Measurements from ENCODE around the gene GALK2.
A peak's percentile ranks its signal among the peaks of the same experiment; 100 is the strongest.
"Not testable (repeated sequence)": the region's sequence is repeated elsewhere in the genome, so short reads cannot be mapped to it uniquely, and the experiment has no call there.

GALK2 gene

GRCh38 chr15:49248291-49248690 is 78.2 kb downstream of the GALK2 start:
- Mint-ChIP-seq H3K27me3 (no peaks in the 10 kb centered on the region), H3K4me3 (no peak overlapping the region), H3K27ac (no peak overlapping the region), H3K4me1 (peaks cover 4% of the 10 kb centered on the region), H3K9me3 (peaks cover 5% of the 10 kb centered on the region), H3K36me3 (peaks cover 43% of the 10 kb centered on the region)
- DNase-seq, result no peak
- CTCF ChIA-PET, result interaction anchor here (1.0 kb wide), 1 partner anchor 13 kb away, joined by 3 read pairs; no protein-coding TSS in a partner anchor

- DNase-seq, result no peak
- H3K9me3 Mint-ChIP-seq, result peaks cover 2% of the 10 kb centered on the region
- peaks cover 13% of the 10 kb centered on the region for H3K36me3 Mint-ChIP-seq
- CTCF ChIA-PET, result no interaction called here
- no peak overlapping the region for H3K27ac Mint-ChIP-seq
- no peak overlapping the region for H3K4me3 Mint-ChIP-seq
- H3K4me1 Mint-ChIP-seq, result no peaks in the 10 kb centered on the region
- H3K27me3 Mint-ChIP-seq, result no peaks in the 10 kb centered on the region
Observed at GRCh38 chr15:49255966-49256759, 86.1 kb downstream of the GALK2 start.

GRCh38 chr15:49265117-49265516 is 95.1 kb downstream of the GALK2 start:
- H3K27me3 Mint-ChIP-seq, DNase-seq, H3K4me3 Mint-ChIP-seq, H3K4me1 Mint-ChIP-seq, H3K27ac Mint-ChIP-seq, H3K9me3 Mint-ChIP-seq, CTCF ChIA-PET: not testable (repeated sequence)
- peaks cover 15% of the 10 kb centered on the region for H3K36me3 Mint-ChIP-seq

GRCh38 chr15:49265911-49266310 is 95.9 kb downstream of the GALK2 start:
- CTCF ChIA-PET, result no interaction called here
- Mint-ChIP-seq H3K9me3 (peaks cover 3% of the 10 kb centered on the region), H3K4me1 (no peaks in the 10 kb centered on the region), H3K4me3 (no peak overlapping the region), H3K36me3 (peaks cover 15% of the 10 kb centered on the region), H3K27ac (no peak overlapping the region), H3K27me3 (no peaks in the 10 kb centered on the region)
- no peak for DNase-seq

GRCh38 chr15:49270541-49271421 is 100.7 kb downstream of the GALK2 start:
- no peak overlapping the region for H3K4me3 Mint-ChIP-seq
- no peak for DNase-seq
- H3K27me3 Mint-ChIP-seq, result no peaks in the 10 kb centered on the region
- H3K9me3 Mint-ChIP-seq, result no peaks in the 10 kb centered on the region
- H3K36me3 Mint-ChIP-seq, result peaks cover 12% of the 10 kb centered on the region
- H3K27ac Mint-ChIP-seq, result no peak overlapping the region
- H3K4me1 Mint-ChIP-seq, result no peaks in the 10 kb centered on the region
- CTCF ChIA-PET, result no interaction called here

- Mint-ChIP-seq H3K27ac (no peak overlapping the region), H3K36me3 (peaks cover 10% of the 10 kb centered on the region), H3K4me1 (no peaks in the 10 kb centered on the region), H3K9me3 (no peaks in the 10 kb centered on the region), H3K27me3 (no peaks in the 10 kb centered on the region), H3K4me3 (no peak overlapping the region)
- CTCF ChIA-PET, result interaction anchor here (1.4 kb wide), 1 partner anchor 39 kb away, joined by 3 read pairs; no protein-coding TSS in a partner anchor
- no peak for DNase-seq
Observed at GRCh38 chr15:49273734-49274318, 103.8 kb downstream of the GALK2 start.

GRCh38 chr15:49278751-49279150 is 108.7 kb downstream of the GALK2 start:
- Mint-ChIP-seq H3K27me3 (no peaks in the 10 kb centered on the region), H3K4me3 (no peak overlapping the region), H3K4me1 (no peaks in the 10 kb centered on the region), H3K9me3 (no peaks in the 10 kb centered on the region), H3K27ac (no peak overlapping the region), H3K36me3 (peaks cover 25% of the 10 kb centered on the region)
- CTCF ChIA-PET, result no interaction called here
- no peak for DNase-seq

GRCh38 chr15:49279521-49280456 is 109.7 kb downstream of the GALK2 start:
- no peak for DNase-seq
- H3K4me1 Mint-ChIP-seq, result no peaks in the 10 kb centered on the region
- no peak overlapping the region for H3K27ac Mint-ChIP-seq
- CTCF ChIA-PET, result no interaction called here
- H3K9me3 Mint-ChIP-seq, result no peaks in the 10 kb centered on the region
- H3K36me3 Mint-ChIP-seq, result peaks cover 34% of the 10 kb centered on the region
- no peak overlapping the region for H3K4me3 Mint-ChIP-seq
- no peaks in the 10 kb centered on the region for H3K27me3 Mint-ChIP-seq

- Mint-ChIP-seq H3K27ac (no peak overlapping the region), H3K9me3 (no peaks in the 10 kb centered on the region), H3K27me3 (no peaks in the 10 kb centered on the region), H3K4me3 (no peak overlapping the region), H3K4me1 (peaks cover 7% of the 10 kb centered on the region), H3K36me3 (peaks cover 49% of the 10 kb centered on the region)
- CTCF ChIA-PET, result no interaction called here
- DNase-seq, result no peak
Observed at GRCh38 chr15:49282366-49282765, 112.3 kb downstream of the GALK2 start.

GRCh38 chr15:49286649-49287404 is 116.8 kb downstream of the GALK2 start:
- no peak for DNase-seq
- Mint-ChIP-seq H3K36me3 (peaks cover 59% of the 10 kb centered on the region), H3K27ac (no peak overlapping the region), H3K4me1 (peaks cover 7% of the 10 kb centered on the region), H3K27me3 (no peaks in the 10 kb centered on the region), H3K4me3 (no peak overlapping the region), H3K9me3 (no peaks in the 10 kb centered on the region)
- CTCF ChIA-PET, result no interaction called here

GRCh38 chr15:49287481-49287880 is 117.4 kb downstream of the GALK2 start:
- Mint-ChIP-seq H3K4me1 (peaks cover 7% of the 10 kb centered on the region), H3K27ac (no peak overlapping the region), H3K27me3 (no peaks in the 10 kb centered on the region), H3K4me3 (no peak overlapping the region), H3K9me3 (no peaks in the 10 kb centered on the region), H3K36me3 (peaks cover 62% of the 10 kb centered on the region)
- no peak for DNase-seq
- CTCF ChIA-PET, result no interaction called here

- H3K36me3 Mint-ChIP-seq, result peaks cover 62% of the 10 kb centered on the region
- no peak overlapping the region for H3K4me3 Mint-ChIP-seq
- H3K4me1 Mint-ChIP-seq, result peaks cover 7% of the 10 kb centered on the region
- no peaks in the 10 kb centered on the region for H3K9me3 Mint-ChIP-seq
- DNase-seq, result no peak
- CTCF ChIA-PET, result no interaction called here
- no peaks in the 10 kb centered on the region for H3K27me3 Mint-ChIP-seq
- no peak overlapping the region for H3K27ac Mint-ChIP-seq
Observed at GRCh38 chr15:49288391-49288790, 118.3 kb downstream of the GALK2 start.

- Mint-ChIP-seq H3K9me3 (no peaks in the 10 kb centered on the region), H3K4me3 (no peak overlapping the region), H3K4me1 (peaks cover 7% of the 10 kb centered on the region), H3K36me3 (peaks cover 56% of the 10 kb centered on the region), H3K27ac (peak overlapping the region; percentile 9), H3K27me3 (no peaks in the 10 kb centered on the region)
- no peak for DNase-seq
- CTCF ChIA-PET, result no interaction called here
Observed at GRCh38 chr15:49290191-49290590, 120.1 kb downstream of the GALK2 start.
